DND-41 (cell line): ENCODE results near the gene IFNE.

Experiments used
- ATAC-seq: fragments of 200-7000 bp; cut with Tn5 transposase; 3 replicates; pipeline ENCODE4 v1.9.1; 2021; ENCODE audit warnings: low read depth; ENCODE audit not compliant: insufficient read depth
- DNase-seq: peaks from one replicate; pipeline ENCODE4 v3.0.0-alpha.2; 2020
- H2AFZ ChIP-seq: 2 replicates; pipeline ENCODE4 v1.6.0; 2012; ENCODE audit warnings: low read depth, low read length
- H3K27ac ChIP-seq: 2 replicates; pipeline ENCODE4 v1.5.1; 2012; ENCODE audit warnings: low read length, inconsistent platforms
- H3K27me3 ChIP-seq: fragments of 200-600 bp; sonication (generic); 2 replicates; pipeline ENCODE4 v1.6.0; 2012; ENCODE audit warnings: low read length, mild to moderate bottlenecking, inconsistent platforms; ENCODE audit not compliant: insufficient read depth, poor library complexity
- H3K36me3 ChIP-seq: 2 replicates; pipeline ENCODE4 v1.5.1; 2012; ENCODE audit warnings: low read length, inconsistent platforms; ENCODE audit not compliant: insufficient read depth
- H3K4me1 ChIP-seq: 2 replicates; pipeline ENCODE4 v1.5.1; 2012; ENCODE audit warnings: mild to moderate bottlenecking, low read length; ENCODE audit not compliant: insufficient read depth
- H3K4me2 ChIP-seq: 2 replicates; pipeline ENCODE4 v1.6.0; 2012; ENCODE audit warnings: mild to moderate bottlenecking, moderate library complexity, low read length, inconsistent platforms; ENCODE audit not compliant: insufficient read depth
- H3K4me3 ChIP-seq, 2 experiments: fragments of 200-600 bp in 1 of 2; shearing (Covaris generic) in 1 of 2; 2 replicates each; pipeline ENCODE4 v1.5.1; 2012 to 2016; ENCODE audit warnings: inconsistent platforms in 2 of 2, low read length in 2 of 2, mild to moderate bottlenecking in 2 of 2, low read depth in 1 of 2, moderate library complexity in 1 of 2
- H3K79me2 ChIP-seq: 2 replicates; pipeline ENCODE4 v1.6.0; 2012; ENCODE audit warnings: low read length, inconsistent platforms; ENCODE audit not compliant: insufficient read depth
- H3K9ac ChIP-seq: 2 replicates; pipeline ENCODE4 v1.6.0; 2012; ENCODE audit warnings: low read depth, mild to moderate bottlenecking, inconsistent platforms, low read length, moderate library complexity
- H3K9me3 ChIP-seq: 2 replicates; pipeline ENCODE4 v1.5.1; 2012; ENCODE audit warnings: low read length, moderate library complexity, mild to moderate bottlenecking, inconsistent platforms; ENCODE audit not compliant: insufficient read depth, severe bottlenecking
- H4K20me1 ChIP-seq: 2 replicates; pipeline ENCODE4 v1.6.0; 2012; ENCODE audit warnings: low read length; ENCODE audit not compliant: insufficient read depth
- CTCF ChIP-seq: IDR thresholded peaks from 2 replicates; pipeline ENCODE4 v1.5.1; 2012; ENCODE audit warnings: borderline replicate concordance, low read length, moderate library complexity, mild to moderate bottlenecking; ENCODE audit not compliant: poor library complexity, severe bottlenecking; ENCODE audit errors: extremely low read depth
- EZH2 ChIP-seq: IDR thresholded peaks from 3 replicates; pipeline ENCODE4 v1.6.1; 2012; ENCODE audit warnings: borderline replicate concordance, low read depth, mild to moderate bottlenecking, moderate library complexity, low read length, inconsistent platforms; ENCODE audit not compliant: severe bottlenecking

IFNE gene

GRCh38 chr9:21525174-21525573 lies 43.1 kb upstream of the IFNE start:
- Histone ChIP-seq H3K79me2 (no peaks in the 10 kb centered on the region), H2AFZ (no peak overlapping the region), H3K36me3 (no peaks in the 10 kb centered on the region), H3K4me2 (no peak overlapping the region), H3K27ac (no peak overlapping the region), H3K4me1 (no peaks in the 10 kb centered on the region), H3K9me3 (no peaks in the 10 kb centered on the region), H3K9ac (no peak overlapping the region), H3K4me3 (no peak overlapping the region), H4K20me1 (no peaks in the 10 kb centered on the region), H3K27me3 (no peaks in the 10 kb centered on the region)
- DNase-seq, result no peak
- no peak for TF ChIP-seq CTCF
- TF ChIP-seq EZH2, result no peak
- ATAC-seq, result no peak

- Histone ChIP-seq H3K4me1 (no peaks in the 10 kb centered on the region), H3K9me3 (no peaks in the 10 kb centered on the region), H3K36me3 (no peaks in the 10 kb centered on the region), H3K27me3 (no peaks in the 10 kb centered on the region), H3K4me2 (no peak overlapping the region), H4K20me1 (no peaks in the 10 kb centered on the region), H3K79me2 (no peaks in the 10 kb centered on the region), H3K27ac (no peak overlapping the region), H3K9ac (no peak overlapping the region), H2AFZ (no peak overlapping the region), H3K4me3 (no peak overlapping the region)
- no peak for TF ChIP-seq EZH2
- TF ChIP-seq CTCF, result no peak
- DNase-seq, result no peak
- ATAC-seq, result no peak
Observed at GRCh38 chr9:21524099-21524830, 42.2 kb upstream of the IFNE start.

GRCh38 chr9:21523021-21524014 lies 41.2 kb upstream of the IFNE start:
- Histone ChIP-seq H3K9me3 (no peaks in the 10 kb centered on the region), H3K4me2 (no peak overlapping the region), H3K36me3 (no peaks in the 10 kb centered on the region), H3K9ac (no peak overlapping the region), H2AFZ (no peak overlapping the region), H3K79me2 (no peaks in the 10 kb centered on the region), H3K4me1 (no peaks in the 10 kb centered on the region), H3K27ac (no peak overlapping the region), H3K4me3 (no peak overlapping the region), H4K20me1 (no peaks in the 10 kb centered on the region), H3K27me3 (no peaks in the 10 kb centered on the region)
- no peak for ATAC-seq
- TF ChIP-seq CTCF (no peak), EZH2 (no peak)
- no peak for DNase-seq
